IPS DF 6.9 (cell line): Measurements from ENCODE around the gene PDLIM7.

Source experiments
- DNase-seq: peaks from one replicate; pipeline ENCODE4 v3.0.0-alpha.2; 2013; ENCODE audit warnings: low read depth, low spot score
- H3K27ac ChIP-seq: one replicate; pipeline ENCODE4 v1.5.1; 2013; ENCODE audit warnings: low read length, control low read depth
- H3K27me3 ChIP-seq: 2 replicates; pipeline ENCODE4 v1.6.1; 2013; ENCODE audit warnings: mild to moderate bottlenecking, low read length; ENCODE audit not compliant: control insufficient read depth, insufficient read depth
- H3K36me3 ChIP-seq: 2 replicates; pipeline ENCODE4 v1.6.1; 2013; ENCODE audit warnings: low read length; ENCODE audit not compliant: control insufficient read depth, insufficient read depth
- H3K4me1 ChIP-seq: 2 replicates; pipeline ENCODE4 v1.6.1; 2013; ENCODE audit warnings: low read length; ENCODE audit not compliant: control insufficient read depth, insufficient read depth
- H3K4me3 ChIP-seq: 2 replicates; pipeline ENCODE4 v1.5.1; 2013; ENCODE audit warnings: mild to moderate bottlenecking, low read length
- H3K9me3 ChIP-seq: 2 replicates; pipeline ENCODE4 v1.6.1; 2013; ENCODE audit warnings: low read length, inconsistent platforms; ENCODE audit not compliant: control insufficient read depth, insufficient read depth
- WGBS: extraction: QIAGEN DNeasy Blood & Tissue Kit; methylation state at CpG from one replicate; pipeline ENCODE4 v1.1.7; 2013; ENCODE audit warnings: mixed read lengths, missing lambda C conversion rate; ENCODE audit not compliant: insufficient read length, insufficient coverage; 5-methylcytosine and 5-hydroxymethylcytosine counted together

The PDLIM7 gene

GRCh38 chr5:177512736-177513380 is 15.5 kb upstream of the PDLIM7 start:
- Histone ChIP-seq H3K4me3 (no peak overlapping the region), H3K27ac (no peak overlapping the region), H3K4me1 (peaks cover 12% of the 10 kb centered on the region), H3K9me3 (no peaks in the 10 kb centered on the region), H3K36me3 (peaks cover 56% of the 10 kb centered on the region), H3K27me3 (no peaks in the 10 kb centered on the region)
- no CpG with 5 or more reads among the region's 16 CpGs for WGBS
- DNase-seq = no peak

GRCh38 chr5:177511796-177512675 is 14.6 kb upstream of the PDLIM7 start:
- no peak for DNase-seq
- no CpG with 5 or more reads among the region's 34 CpGs for WGBS
- Histone ChIP-seq H3K36me3 (peaks cover 56% of the 10 kb centered on the region), H3K27ac (no peak overlapping the region), H3K27me3 (no peaks in the 10 kb centered on the region), H3K9me3 (no peaks in the 10 kb centered on the region), H3K4me3 (no peak overlapping the region), H3K4me1 (peaks cover 12% of the 10 kb centered on the region)

- WGBS = no CpG with 5 or more reads among the region's 5 CpGs
- DNase-seq = no peak
- Histone ChIP-seq H3K4me3 (no peak overlapping the region), H3K36me3 (peaks cover 56% of the 10 kb centered on the region), H3K4me1 (peaks cover 12% of the 10 kb centered on the region), H3K27ac (no peak overlapping the region), H3K27me3 (no peaks in the 10 kb centered on the region), H3K9me3 (no peaks in the 10 kb centered on the region)
Observed at GRCh38 chr5:177511181-177511580, 13.8 kb upstream of the PDLIM7 start.

GRCh38 chr5:177510567-177511053 is 13.2 kb upstream of the PDLIM7 start:
- H3K4me3 ChIP-seq = no peak overlapping the region
- H3K36me3 ChIP-seq = peaks cover 53% of the 10 kb centered on the region

GRCh38 chr5:177509991-177510566 is 12.7 kb upstream of the PDLIM7 start:
- no CpG with 5 or more reads among the region's 11 CpGs for WGBS
- Histone ChIP-seq H3K36me3 (peaks cover 47% of the 10 kb centered on the region), H3K4me3 (no peak overlapping the region), H3K9me3 (no peaks in the 10 kb centered on the region), H3K4me1 (peaks cover 12% of the 10 kb centered on the region), H3K27me3 (no peaks in the 10 kb centered on the region), H3K27ac (no peak overlapping the region)
- DNase-seq = no peak

More at GRCh38 chr5:177510567-177511053, 13.2 kb upstream of the PDLIM7 start:
- Histone ChIP-seq H3K27me3 (no peaks in the 10 kb centered on the region), H3K4me1 (peaks cover 12% of the 10 kb centered on the region), H3K27ac (no peak overlapping the region), H3K9me3 (no peaks in the 10 kb centered on the region)
- no peak for DNase-seq
- WGBS = no CpG with 5 or more reads among the region's 15 CpGs

GRCh38 chr5:177509381-177509951 is 12.1 kb upstream of the PDLIM7 start, which contains the start of gene DOK3:
DOK3 (minus strand) TSS chr5:177509826; CDS start chr5:177509540, 286 bp downstream.
- Histone ChIP-seq H3K27ac (no peak within 1 kb of the TSS), H3K36me3 (peaks cover 44% of the 10 kb centered on the region), H3K9me3 (no peaks in the 10 kb centered on the region), H3K4me3 (no peak within 1 kb of the TSS), H3K4me1 (peaks cover 12% of the 10 kb centered on the region), H3K27me3 (no peaks in the 10 kb centered on the region)
- DNase-seq = no peak
- no CpG with 5 or more reads among the region's 20 CpGs for WGBS

GRCh38 chr5:177508837-177509236 is 11.4 kb upstream of the PDLIM7 start:
- WGBS = no CpG with 5 or more reads among the region's 8 CpGs
- H3K4me1 ChIP-seq = peaks cover 12% of the 10 kb centered on the region
- no peak overlapping the region for H3K4me3 ChIP-seq
- no peaks in the 10 kb centered on the region for H3K9me3 ChIP-seq
- no peak overlapping the region for H3K27ac ChIP-seq
- DNase-seq = no peak
- peaks cover 43% of the 10 kb centered on the region for H3K36me3 ChIP-seq
- H3K27me3 ChIP-seq = no peaks in the 10 kb centered on the region

GRCh38 chr5:177508221-177508611 is 10.8 kb upstream of the PDLIM7 start:
- Histone ChIP-seq H3K9me3 (no peaks in the 10 kb centered on the region), H3K4me3 (no peak overlapping the region), H3K27me3 (no peaks in the 10 kb centered on the region), H3K27ac (no peak overlapping the region), H3K36me3 (peaks cover 37% of the 10 kb centered on the region), H3K4me1 (peaks cover 12% of the 10 kb centered on the region)
- WGBS = no CpG with 5 or more reads among the region's 26 CpGs
- DNase-seq = no peak

- Histone ChIP-seq H3K36me3 (peaks cover 32% of the 10 kb centered on the region), H3K9me3 (no peaks in the 10 kb centered on the region), H3K27ac (no peak overlapping the region)
Observed at GRCh38 chr5:177507596-177508220, 10.3 kb upstream of the PDLIM7 start.

GRCh38 chr5:177507165-177507564 is 9.8 kb upstream of the PDLIM7 start:
- H3K4me1 ChIP-seq = peaks cover 12% of the 10 kb centered on the region
- H3K9me3 ChIP-seq = no peaks in the 10 kb centered on the region
- peaks cover 26% of the 10 kb centered on the region for H3K36me3 ChIP-seq
- DNase-seq = no peak
- no peaks in the 10 kb centered on the region for H3K27me3 ChIP-seq
- no CpG with 5 or more reads among the region's 9 CpGs for WGBS
- H3K4me3 ChIP-seq = no peak overlapping the region
- H3K27ac ChIP-seq = no peak overlapping the region

More at GRCh38 chr5:177507596-177508220, 10.3 kb upstream of the PDLIM7 start:
- Histone ChIP-seq H3K4me3 (no peak overlapping the region), H3K4me1 (peaks cover 12% of the 10 kb centered on the region), H3K27me3 (no peaks in the 10 kb centered on the region)
- DNase-seq = no peak
- WGBS = no CpG with 5 or more reads among the region's 17 CpGs
